Measurements from ENCODE around the gene ELP4. TPM values are rescaled to one million over a fixed set of nuclear protein-coding genes. Genes with fewer than 3 reads are reported as not detected.

ELP4 gene
- total and polyA plus RNA-seq, 2 donors from 2014 or later: 20.3 to 26.2 TPM

DNA sequence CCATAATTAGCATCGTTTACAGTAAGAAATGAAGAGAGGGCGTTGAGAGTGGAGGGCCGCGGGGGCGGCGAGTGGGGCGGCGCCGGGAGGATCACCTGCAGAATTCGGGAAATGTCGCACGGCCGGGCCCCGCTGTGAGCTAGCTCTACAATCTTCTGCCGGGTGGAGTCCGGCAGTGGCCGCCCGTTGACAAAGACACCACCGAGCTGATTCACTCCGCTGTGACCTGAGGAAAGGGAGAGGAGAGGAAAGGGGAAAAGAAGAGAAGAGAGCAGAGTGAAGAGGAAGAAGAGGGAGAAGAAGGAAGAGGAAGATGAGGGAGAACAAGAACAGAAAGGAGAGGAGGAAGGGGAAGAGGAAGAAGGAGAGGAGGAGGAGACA, 293.0 kb downstream of the ELP4 start:
- H3K27ac ChIP-seq (ENCODE audit: low read depth in 2 of 2, low read length in 2 of 2): no peak overlapping the region
- peaks cover 0 to 3% (median 0%) of the 10 kb centered on the region in 3 donors for H3K9me3 ChIP-seq (ENCODE audit: control insufficient read depth in 2 of 3, insufficient read depth in 1 of 3, low read length in 3 of 3)
- FAIRE-seq: no peak
- TF ChIP-seq, protein P1, sequence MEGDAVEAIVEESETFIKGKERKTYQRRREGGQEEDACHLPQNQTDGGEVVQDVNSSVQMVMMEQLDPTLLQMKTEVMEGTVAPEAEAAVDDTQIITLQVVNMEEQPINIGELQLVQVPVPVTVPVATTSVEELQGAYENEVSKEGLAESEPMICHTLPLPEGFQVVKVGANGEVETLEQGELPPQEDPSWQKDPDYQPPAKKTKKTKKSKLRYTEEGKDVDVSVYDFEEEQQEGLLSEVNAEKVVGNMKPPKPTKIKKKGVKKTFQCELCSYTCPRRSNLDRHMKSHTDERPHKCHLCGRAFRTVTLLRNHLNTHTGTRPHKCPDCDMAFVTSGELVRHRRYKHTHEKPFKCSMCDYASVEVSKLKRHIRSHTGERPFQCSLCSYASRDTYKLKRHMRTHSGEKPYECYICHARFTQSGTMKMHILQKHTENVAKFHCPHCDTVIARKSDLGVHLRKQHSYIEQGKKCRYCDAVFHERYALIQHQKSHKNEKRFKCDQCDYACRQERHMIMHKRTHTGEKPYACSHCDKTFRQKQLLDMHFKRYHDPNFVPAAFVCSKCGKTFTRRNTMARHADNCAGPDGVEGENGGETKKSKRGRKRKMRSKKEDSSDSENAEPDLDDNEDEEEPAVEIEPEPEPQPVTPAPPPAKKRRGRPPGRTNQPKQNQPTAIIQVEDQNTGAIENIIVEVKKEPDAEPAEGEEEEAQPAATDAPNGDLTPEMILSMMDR (IDR thresholded peaks at IDR 0.05; ENCODE audit: borderline replicate concordance, extremely low read depth, insufficient read depth): no peak
- no peak overlapping the region for H3K4me3 ChIP-seq (ENCODE audit: low read length in 3 of 3)
- peaks cover 82% of the 10 kb centered on the region for H3K27me3 ChIP-seq (ENCODE audit: control insufficient read depth, insufficient read depth, low read length)
- H3K36me3 ChIP-seq (ENCODE audit: control insufficient read depth in 2 of 3, insufficient read depth in 3 of 3, low read length in 3 of 3): no peaks in the 10 kb centered on the region
- no peak overlapping the region for H3K9ac ChIP-seq (ENCODE audit: low read length in 3 of 3)
- DNase-seq: peak in 3 of 5 donors; percentile 0 to 9 (median 4)
- intact Hi-C loops (cut with DNase I): no loop called here
- H3K4me1 ChIP-seq (ENCODE audit: control insufficient read depth in 2 of 3, insufficient read depth in 2 of 3, low read depth in 1 of 3, low read length in 3 of 3): peaks cover 0 to 9% (median 6%) of the 10 kb centered on the region in 3 donors

DNA sequence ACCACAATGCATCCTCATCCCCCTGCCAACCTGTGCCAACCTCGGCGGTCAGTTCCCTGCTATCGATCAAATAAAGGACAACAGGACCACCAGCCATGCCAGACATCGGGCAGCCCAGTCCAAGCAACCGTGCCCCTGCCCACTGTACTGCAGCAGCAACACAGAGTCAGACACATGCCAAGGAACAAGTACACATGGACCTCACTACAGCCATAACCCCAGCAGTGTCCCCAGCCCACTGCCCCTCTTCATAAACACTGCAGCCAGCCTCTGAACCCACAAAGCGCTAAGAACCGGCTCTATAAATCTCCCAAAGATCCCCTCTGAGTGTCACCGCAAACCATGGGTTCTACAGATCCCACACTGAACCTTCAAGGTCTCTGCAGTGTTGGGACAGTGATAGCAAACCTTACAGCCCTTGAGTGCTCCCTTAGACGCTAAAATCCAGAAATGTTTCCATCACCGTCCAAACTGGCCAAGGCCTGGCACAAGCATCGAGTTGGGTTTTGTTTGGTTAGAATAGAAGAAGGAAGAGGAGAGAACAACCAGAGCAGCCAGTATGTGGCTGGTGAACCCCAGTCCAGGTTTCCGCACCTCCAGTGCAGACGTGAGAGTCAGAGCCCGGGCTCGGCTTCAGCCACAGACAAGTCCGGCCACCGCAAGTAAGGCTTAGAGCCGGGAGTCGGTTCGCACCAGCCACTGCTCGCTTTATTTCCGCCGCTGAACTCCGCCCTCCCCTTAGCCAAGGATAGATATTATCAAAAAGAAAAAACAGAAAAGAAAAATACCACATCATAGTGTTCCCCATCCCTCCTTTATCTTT, 293.6 kb downstream of the ELP4 start:
- no peak overlapping the region for H3K4me3 ChIP-seq (ENCODE audit: low read length in 3 of 3)
- peaks cover 0 to 3% (median 0%) of the 10 kb centered on the region in 3 donors for H3K9me3 ChIP-seq (ENCODE audit: control insufficient read depth in 2 of 3, insufficient read depth in 1 of 3, low read length in 3 of 3)
- peaks cover 85% of the 10 kb centered on the region for H3K27me3 ChIP-seq (ENCODE audit: control insufficient read depth, insufficient read depth, low read length)
- H3K27ac ChIP-seq (ENCODE audit: low read depth in 2 of 2, low read length in 2 of 2): no peak overlapping the region
- intact Hi-C loops (cut with DNase I): no loop called here
- no peak overlapping the region for H3K9ac ChIP-seq (ENCODE audit: low read length in 3 of 3)
- TF ChIP-seq, protein P1 (IDR thresholded peaks at IDR 0.05; ENCODE audit: borderline replicate concordance, extremely low read depth, insufficient read depth): no peak
- FAIRE-seq (no peak), DNase-seq (peak in 3 of 5 donors; percentile 7 to 26 (median 19))
- H3K36me3 ChIP-seq (ENCODE audit: control insufficient read depth in 2 of 3, insufficient read depth in 3 of 3, low read length in 3 of 3): no peaks in the 10 kb centered on the region
- H3K4me1 ChIP-seq (ENCODE audit: control insufficient read depth in 2 of 3, insufficient read depth in 2 of 3, low read depth in 1 of 3, low read length in 3 of 3): peaks cover 0 to 9% (median 4%) of the 10 kb centered on the region in 3 donors

DNA sequence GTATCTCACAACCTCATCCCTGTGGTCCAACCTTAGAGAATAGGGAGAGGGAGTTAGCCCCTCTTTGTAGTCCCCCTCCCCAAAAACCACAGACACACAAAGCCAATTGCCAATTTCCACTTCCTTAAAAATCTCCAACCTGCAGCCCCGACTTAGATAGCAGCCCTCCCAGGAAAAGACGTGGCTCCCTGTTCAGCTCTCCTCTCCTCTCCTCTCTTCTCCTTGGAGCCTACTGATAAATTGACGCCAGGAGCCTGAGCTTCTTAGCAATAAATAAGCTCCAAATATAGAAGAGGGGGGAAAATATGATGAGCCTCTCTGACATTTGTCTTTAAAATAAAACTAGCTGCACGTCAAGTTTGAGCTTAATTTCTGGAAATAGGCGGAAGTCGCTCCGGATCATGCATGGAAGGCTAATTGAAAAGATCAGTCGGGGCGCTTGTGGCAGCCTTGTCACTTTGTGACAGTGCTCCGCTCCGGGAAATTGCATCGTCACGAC, 294.3 kb downstream of the ELP4 start:
- Histone ChIP-seq H3K4me1 (ENCODE audit: control insufficient read depth in 2 of 3, insufficient read depth in 2 of 3, low read depth in 1 of 3, low read length in 3 of 3) (peaks cover 0 to 6% (median 4%) of the 10 kb centered on the region in 3 donors), H3K4me3 (ENCODE audit: low read length in 3 of 3) (no peak overlapping the region), H3K36me3 (ENCODE audit: control insufficient read depth in 2 of 3, insufficient read depth in 3 of 3, low read length in 3 of 3) (no peaks in the 10 kb centered on the region), H3K9me3 (ENCODE audit: control insufficient read depth in 2 of 3, insufficient read depth in 1 of 3, low read length in 3 of 3) (peaks cover 0 to 3% (median 0%) of the 10 kb centered on the region in 3 donors), H3K27ac (ENCODE audit: low read depth in 2 of 2, low read length in 2 of 2) (no peak overlapping the region), H3K27me3 (ENCODE audit: control insufficient read depth, insufficient read depth, low read length) (peaks cover 90% of the 10 kb centered on the region), H3K9ac (ENCODE audit: low read length in 3 of 3) (no peak overlapping the region)
- intact Hi-C loops (cut with DNase I): no loop called here
- peak in 2 of 5 donors; percentile 5 to 34 for DNase-seq
- no peak for FAIRE-seq
- TF ChIP-seq, protein P1 (IDR thresholded peaks at IDR 0.05; ENCODE audit: borderline replicate concordance, extremely low read depth, insufficient read depth): no peak

All from kidney (tissue), 14 donors.